Epithelial cell of esophagus (primary cell): ENCODE data around the gene RNF217.
"Not testable (repeated sequence)": the region's sequence is repeated elsewhere in the genome, so short reads cannot be mapped to it uniquely, and the experiment has no call there.

Source experiments
- DNase-seq: peaks from one replicate; pipeline ENCODE4 v3.0.0; 2010; ENCODE audit warnings: low read depth
- H3K4me3 ChIP-seq: 2 replicates; pipeline ENCODE4 v1.5.1; 2011; ENCODE audit warnings: mild to moderate bottlenecking, low read length, control low read depth
- CTCF ChIP-seq: IDR thresholded peaks from 2 replicates; pipeline ENCODE4 v1.5.1; 2011; ENCODE audit warnings: low read depth, mild to moderate bottlenecking, low read length, control low read depth, inconsistent platforms; ENCODE audit not compliant: insufficient read depth; ENCODE audit errors: missing control alignments

The RNF217 gene

GRCh38 chr6:125022391-125022989, 60.3 kb downstream of the RNF217 start:
- DNase-seq: no peak
- no peak for TF ChIP-seq CTCF
- no peak overlapping the region for H3K4me3 ChIP-seq

GRCh38 chr6:125025164-125025854, 63.1 kb downstream of the RNF217 start:
- DNase-seq: no peak
- no peak for TF ChIP-seq CTCF
- H3K4me3 ChIP-seq: no peak overlapping the region

- no peak for DNase-seq
- TF ChIP-seq CTCF: no peak
- no peak overlapping the region for H3K4me3 ChIP-seq
Observed at GRCh38 chr6:125027287-125027686, 65.0 kb downstream of the RNF217 start.

GRCh38 chr6:125030969-125031368, 68.7 kb downstream of the RNF217 start:
- H3K4me3 ChIP-seq: no peak overlapping the region
- TF ChIP-seq CTCF: no peak
- no peak for DNase-seq

GRCh38 chr6:125031385-125031784, 69.1 kb downstream of the RNF217 start:
- no peak for TF ChIP-seq CTCF
- no peak for DNase-seq
- H3K4me3 ChIP-seq: no peak overlapping the region

GRCh38 chr6:125034929-125035328, 72.7 kb downstream of the RNF217 start:
- H3K4me3 ChIP-seq, DNase-seq: not testable (repeated sequence)

GRCh38 chr6:125036486-125036885, 74.2 kb downstream of the RNF217 start:
- not testable (repeated sequence) for DNase-seq, H3K4me3 ChIP-seq

- TF ChIP-seq CTCF: no peak
Observed at GRCh38 chr6:125037827-125038226, 75.6 kb downstream of the RNF217 start.

More at GRCh38 chr6:125037827-125038226, 75.6 kb downstream of the RNF217 start:
- H3K4me3 ChIP-seq: no peak overlapping the region
- DNase-seq: no peak
